Right kidney (tissue), 1 donor: ENCODE data around the gene LAD1.

Source experiments
- DNase-seq: peaks from one replicate; pipeline ENCODE4 v3.0.0-alpha.2; 2016

LAD1 gene

DNA sequence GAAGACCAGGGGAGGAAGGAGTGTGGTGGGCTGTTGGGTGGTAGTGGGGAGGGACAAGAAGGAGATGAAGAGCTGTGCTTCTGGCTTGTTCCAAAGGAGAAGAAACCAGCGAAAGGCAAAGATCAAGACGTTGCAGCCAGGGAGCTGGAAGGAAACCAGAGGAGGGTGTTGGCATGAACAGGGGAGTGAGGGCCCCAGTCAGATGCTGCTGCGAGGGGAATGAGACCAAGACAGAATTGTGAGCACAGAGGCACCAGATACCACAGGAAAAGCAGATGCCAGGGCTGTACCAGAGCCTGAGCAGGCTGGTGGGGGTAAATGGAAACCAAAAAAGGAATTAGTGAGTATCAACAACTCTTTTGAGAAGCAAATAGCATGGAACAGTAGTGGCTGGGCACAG is 6.0 kb downstream of the LAD1 start:
- DNase-seq = no peak

DNA sequence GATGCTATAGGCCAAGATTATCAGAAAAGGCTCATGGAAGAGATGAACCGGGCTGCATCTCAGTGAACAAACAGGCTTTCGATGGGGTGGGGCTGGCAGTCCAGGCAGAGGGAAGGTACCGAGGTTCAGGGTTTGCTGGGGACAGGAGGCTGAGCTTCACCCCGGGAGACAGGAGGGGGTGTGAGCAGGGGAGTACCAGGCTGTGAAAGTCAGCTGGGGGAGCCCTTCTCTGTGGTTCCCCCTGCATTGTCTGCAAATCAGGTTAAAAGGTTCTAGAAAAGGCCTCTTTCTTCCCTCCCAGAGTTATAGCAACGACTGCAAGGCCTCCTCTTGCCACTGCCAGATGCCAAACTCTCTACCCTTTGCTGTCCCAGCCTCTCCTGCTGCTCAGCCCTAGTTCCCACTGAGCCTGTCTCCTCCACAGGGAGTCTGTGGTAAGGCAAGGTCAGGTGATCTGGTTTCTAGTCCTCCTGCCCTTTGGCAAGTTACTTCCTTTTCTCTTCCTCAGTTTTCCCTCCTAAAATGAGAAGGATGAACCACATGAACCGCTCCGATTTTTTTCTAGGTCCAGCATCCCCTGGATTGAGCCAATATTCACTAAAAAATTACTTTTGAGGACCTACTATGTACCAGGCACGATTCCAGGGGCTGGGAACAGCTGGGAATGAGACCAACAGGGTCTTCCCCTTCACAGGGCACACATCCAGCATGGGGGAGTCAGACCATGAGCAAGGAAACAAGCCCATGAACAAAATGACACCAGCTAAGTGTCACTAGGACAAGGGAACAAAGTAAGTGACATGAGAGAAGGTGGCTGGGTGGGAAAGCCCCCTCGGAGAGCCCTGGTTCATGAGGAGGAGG is 7.2 kb downstream of the LAD1 start:
- DNase-seq = no peak

- DNase-seq = no peak
Observed at GRCh38 chr1:201391225-201391624, 7.9 kb downstream of the LAD1 start.

DNA sequence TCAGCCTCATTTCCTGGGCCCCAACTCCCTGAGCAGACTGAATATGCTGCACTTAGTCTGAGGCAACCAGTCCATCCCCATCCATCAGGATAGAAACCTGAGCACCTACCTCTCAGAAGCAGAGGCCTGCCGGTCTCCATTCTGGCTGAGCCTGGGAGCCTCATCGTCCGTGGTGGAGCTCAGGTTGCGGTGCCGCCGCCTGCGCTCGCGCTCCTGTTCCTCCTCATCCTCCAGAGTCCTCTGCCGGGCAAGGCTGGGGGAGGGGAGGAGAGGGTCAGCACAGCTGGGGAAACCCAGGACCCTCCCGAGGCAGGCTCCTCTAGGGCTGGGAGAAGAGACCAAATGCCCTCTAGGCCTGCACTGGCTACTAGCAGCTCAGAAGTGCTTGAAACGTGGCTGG is 10.1 kb downstream of the LAD1 start:
- DNase-seq = no peak

- DNase-seq = no peak
Observed at GRCh38 chr1:201386208-201386607, 12.9 kb downstream of the LAD1 start.

- DNase-seq = peak; percentile 59
Observed at GRCh38 chr1:201385299-201385891, 13.7 kb downstream of the LAD1 start.

GRCh38 chr1:201384406-201384782 is 14.7 kb downstream of the LAD1 start:
- no peak for DNase-seq

DNA sequence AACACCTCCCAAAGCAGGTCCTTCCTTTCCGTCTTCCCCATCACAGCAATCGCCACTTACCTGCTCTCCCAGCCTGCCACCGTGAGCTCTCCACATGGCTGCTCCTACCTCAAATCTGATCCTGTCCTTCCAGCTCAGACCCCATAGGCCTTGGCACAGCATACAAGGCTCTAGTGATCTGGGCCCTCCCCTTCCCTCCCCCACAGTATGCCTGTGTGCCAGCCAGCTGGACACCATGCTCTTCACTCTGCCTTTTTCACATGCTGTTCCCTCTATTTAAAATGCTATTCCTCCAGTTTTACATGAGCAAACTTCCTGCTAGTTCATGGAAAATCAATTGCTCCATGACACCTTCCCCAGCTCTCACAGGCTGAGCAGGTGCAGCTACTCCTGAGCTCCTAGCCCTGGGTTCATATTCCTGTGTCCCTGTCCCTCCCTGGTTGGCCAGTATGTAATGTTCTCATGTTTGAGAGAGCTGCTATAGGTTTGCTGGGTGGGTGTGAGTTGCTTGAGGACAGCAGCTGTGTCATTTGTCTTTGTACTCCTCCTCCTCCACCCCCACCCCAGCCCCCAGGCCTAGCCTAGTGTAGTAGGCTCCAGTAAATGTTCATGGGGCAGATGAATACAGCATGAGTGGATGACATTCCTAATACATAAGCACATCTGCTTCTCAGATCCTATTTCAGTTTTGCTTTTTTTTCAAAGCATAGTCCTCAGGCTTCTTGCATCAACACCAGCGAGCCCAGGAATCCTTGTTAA is 15.3 kb downstream of the LAD1 start:
- DNase-seq = no peak

- no peak for DNase-seq
Observed at GRCh38 chr1:201381130-201381529, 18.0 kb downstream of the LAD1 start.

DNA sequence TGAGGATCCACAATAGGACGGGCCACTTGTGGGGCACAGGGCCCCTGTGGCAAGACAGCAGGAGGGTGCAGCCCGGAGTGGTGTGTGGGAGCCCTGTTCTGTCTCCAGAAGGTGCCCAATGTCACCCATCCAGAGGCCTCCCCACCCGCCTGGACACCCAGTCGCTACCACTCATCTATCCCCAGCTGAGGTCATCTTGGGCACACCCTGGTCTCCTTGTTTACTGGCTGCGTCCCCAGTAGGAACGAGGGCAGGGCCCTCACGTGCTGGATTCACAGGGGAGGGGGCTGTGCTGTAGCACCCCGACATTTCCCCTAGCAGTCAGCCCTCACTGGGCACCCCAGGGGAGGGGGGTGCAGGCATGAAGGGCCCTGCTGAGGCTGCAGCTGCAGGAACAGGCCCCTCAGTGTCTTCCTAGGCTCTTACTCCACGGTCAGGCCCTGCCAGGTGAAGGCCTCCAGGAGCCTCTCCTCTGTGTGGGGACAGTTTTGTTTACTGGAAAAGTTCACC is 19.3 kb downstream of the LAD1 start:
- DNase-seq = no peak

DNA sequence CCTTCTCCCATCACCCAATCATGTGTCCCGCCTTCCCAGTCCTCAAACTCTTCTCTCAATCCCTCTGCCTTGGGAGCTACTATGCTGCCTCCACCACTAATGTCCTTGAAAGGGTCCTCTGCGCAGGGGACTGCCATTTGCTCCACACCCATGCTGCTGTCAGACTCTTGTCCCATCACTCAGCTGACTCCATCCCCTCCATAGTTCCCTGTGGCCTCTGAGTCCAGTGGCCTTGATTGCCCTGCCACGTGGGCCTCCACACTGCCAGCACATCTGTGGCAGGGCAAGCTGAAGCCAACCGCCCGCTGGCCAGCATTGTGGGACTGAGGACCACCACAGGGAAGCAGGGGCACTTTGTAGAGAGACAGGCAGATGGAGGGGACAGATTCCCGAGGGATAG is 20.3 kb downstream of the LAD1 start:
- DNase-seq = no peak

GRCh38 chr1:201377611-201378092 is 21.5 kb downstream of the LAD1 start, which contains the start of gene TNNT2:
Gene TNNT2 (minus strand): TSS chr1:201377680. CDS start chr1:201373254, 4,426 bp downstream.
- DNase-seq = no peak

GRCh38 chr1:201376464-201377374 is 22.4 kb downstream of the LAD1 start:
- DNase-seq = peak; percentile 69

GRCh38 chr1:201376107-201376463 is 23.0 kb downstream of the LAD1 start:
- no peak for DNase-seq

- no peak for DNase-seq
Observed at GRCh38 chr1:201375169-201375568, 24.0 kb downstream of the LAD1 start.

DNA sequence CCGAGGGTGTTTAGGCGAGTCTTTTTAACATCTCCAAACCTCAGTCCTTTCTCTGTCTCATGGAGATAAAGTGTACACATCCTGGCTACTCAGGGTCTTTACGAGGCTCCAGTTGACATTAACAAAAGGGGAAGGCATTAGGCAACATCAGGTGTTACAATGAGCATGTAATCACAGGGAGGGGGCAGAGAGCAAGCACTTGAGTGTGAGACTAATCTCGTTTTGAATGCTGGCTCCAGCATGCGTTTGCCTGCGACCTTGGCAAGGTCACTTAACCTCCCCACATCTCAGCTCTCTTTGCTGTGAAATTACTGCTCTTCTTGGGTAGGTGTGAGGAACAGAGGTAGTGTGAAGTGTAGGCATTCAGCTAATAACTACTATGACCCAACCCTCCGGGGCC is 24.8 kb downstream of the LAD1 start:
- DNase-seq = no peak

DNA sequence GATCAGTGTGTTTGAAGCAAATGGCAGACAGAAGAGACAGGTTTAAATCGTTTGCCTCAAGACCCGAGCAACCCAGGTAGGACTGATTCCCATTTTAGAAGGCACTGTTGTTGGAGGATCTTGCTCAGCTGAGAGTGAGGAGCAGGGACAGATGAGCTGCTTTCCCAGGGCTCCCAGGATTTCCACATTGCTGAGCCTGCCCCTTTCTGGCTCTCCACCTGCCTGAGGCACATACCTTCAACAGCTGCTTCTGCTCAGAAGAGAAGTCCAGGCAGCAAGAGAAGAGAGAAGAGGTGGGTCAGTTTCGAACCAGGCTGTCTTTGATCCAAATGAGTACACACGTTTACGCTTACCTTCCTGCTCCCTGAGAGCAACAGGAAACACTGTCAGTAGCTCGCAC is 27.3 kb downstream of the LAD1 start:
- no peak for DNase-seq

DNA sequence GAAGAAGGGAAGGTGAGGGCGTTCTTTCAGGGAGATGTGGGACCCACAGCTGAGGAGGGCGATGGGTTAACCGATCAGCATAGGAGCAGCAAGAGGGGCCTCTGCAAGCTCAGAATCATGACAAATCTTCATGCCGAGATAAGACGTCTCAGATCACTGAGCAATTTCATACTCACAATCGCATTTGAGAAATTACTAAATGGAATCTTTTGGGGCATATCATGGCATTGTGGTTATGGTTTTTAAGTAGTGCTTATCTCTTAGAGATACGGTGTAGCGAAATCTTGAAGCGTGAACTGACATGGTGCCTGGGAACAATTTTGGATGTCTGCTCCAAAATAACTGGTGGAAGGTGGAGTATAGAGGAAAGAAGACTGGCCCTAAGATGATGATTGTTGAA is 27.8 kb downstream of the LAD1 start:
- no peak for DNase-seq

DNA sequence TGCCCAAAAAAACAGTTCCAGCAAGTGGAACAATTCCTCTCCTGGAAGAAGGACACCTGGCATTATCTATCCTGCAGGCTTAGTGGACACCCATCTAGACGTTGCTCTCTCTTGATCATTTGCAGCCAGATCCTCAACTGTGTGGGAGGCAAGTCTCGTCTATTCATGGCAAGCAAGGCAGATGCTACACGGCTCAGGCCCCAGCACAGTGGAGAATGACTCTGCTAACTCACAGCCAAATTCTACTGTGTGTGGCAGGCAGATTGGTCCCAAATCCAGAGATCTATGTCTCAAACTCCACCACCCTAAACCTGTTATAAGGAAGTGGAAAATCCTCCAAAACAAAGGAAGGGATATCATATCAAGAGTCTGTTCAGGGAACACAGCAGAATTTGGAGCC is 28.6 kb downstream of the LAD1 start:
- DNase-seq = no peak

- no peak for DNase-seq
Observed at GRCh38 chr1:201369209-201369608, 29.9 kb downstream of the LAD1 start.

DNA sequence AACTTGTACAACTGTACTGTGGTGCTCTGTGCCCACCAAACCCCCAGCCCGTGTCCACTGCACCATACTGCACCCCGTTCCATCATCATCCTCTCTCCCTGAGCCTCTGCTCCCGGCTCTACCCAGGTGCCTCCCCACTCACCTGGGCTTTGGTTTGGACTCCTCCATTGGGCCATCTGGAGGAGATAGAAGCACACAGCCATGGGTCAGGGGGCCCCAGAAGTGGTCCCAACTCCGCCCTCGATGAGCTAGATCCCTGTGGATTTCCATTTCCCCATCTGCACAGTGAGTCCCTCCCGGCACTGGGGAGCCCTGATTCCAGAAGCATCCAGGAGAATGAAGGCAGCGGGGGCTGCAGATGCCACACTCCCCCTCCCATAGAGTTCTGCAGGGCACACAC is 32.4 kb downstream of the LAD1 start:
- no peak for DNase-seq

GRCh38 chr1:201365251-201365650 is 33.9 kb downstream of the LAD1 start:
- no peak for DNase-seq
